Liver (tissue), 3 donors: ENCODE data around the gene PUS10.

ENCODE experiments used
- CTCF ChIP-seq: fragments of 150-350 bp; IDR thresholded peaks from 2 replicates; pipeline ENCODE4 v1.5.1; 2017; ENCODE audit warnings: improper control_type of control experiment, low read depth, low read length; ENCODE audit not compliant: missing input control
- EGR1 ChIP-seq, 2 donors: IDR thresholded peaks; 2 replicates each; pipeline ENCODE4 v1.6.1; 2016 to 2018; ENCODE audit warnings: antibody characterized with exemption in 2 of 2, low read depth in 2 of 2
- FOXA1 ChIP-seq: IDR thresholded peaks from 2 replicates; pipeline ENCODE4 v1.6.1; 2016; ENCODE audit warnings: antibody characterized with exemption
- HNF4G ChIP-seq: IDR thresholded peaks from 2 replicates; pipeline ENCODE4 v1.6.1; 2016; ENCODE audit warnings: antibody characterized with exemption
- JUND ChIP-seq, 2 donors: IDR thresholded peaks; 2 replicates each; pipeline ENCODE4 v1.6.1; 2016; ENCODE audit warnings: antibody characterized with exemption in 2 of 2
- NR2F2 ChIP-seq: IDR thresholded peaks from 2 replicates; pipeline ENCODE4 v1.6.1; 2016; ENCODE audit warnings: antibody characterized with exemption
- RAD21 ChIP-seq, 2 donors: IDR thresholded peaks; 2 replicates each; pipeline ENCODE4 v1.6.1; 2016; ENCODE audit warnings: antibody characterized with exemption in 2 of 2, mild to moderate bottlenecking in 2 of 2
- TF ChIP-seq, protein P1 (sequence below): IDR thresholded peaks from 2 replicates; pipeline ENCODE4 v1.6.1; 2016; ENCODE audit warnings: antibody characterized with exemption
- TF ChIP-seq, protein P2 (sequence below): IDR thresholded peaks from 2 replicates; pipeline ENCODE4 v1.6.1; 2016; ENCODE audit warnings: antibody characterized with exemption
- TF ChIP-seq, protein P3 (sequence below): IDR thresholded peaks from 2 replicates; pipeline ENCODE4 v1.6.1; 2016; ENCODE audit warnings: antibody characterized with exemption, mild to moderate bottlenecking
- donor health status: healthy.
- donor health status: healthy.

- TF ChIP-seq, protein P1, sequence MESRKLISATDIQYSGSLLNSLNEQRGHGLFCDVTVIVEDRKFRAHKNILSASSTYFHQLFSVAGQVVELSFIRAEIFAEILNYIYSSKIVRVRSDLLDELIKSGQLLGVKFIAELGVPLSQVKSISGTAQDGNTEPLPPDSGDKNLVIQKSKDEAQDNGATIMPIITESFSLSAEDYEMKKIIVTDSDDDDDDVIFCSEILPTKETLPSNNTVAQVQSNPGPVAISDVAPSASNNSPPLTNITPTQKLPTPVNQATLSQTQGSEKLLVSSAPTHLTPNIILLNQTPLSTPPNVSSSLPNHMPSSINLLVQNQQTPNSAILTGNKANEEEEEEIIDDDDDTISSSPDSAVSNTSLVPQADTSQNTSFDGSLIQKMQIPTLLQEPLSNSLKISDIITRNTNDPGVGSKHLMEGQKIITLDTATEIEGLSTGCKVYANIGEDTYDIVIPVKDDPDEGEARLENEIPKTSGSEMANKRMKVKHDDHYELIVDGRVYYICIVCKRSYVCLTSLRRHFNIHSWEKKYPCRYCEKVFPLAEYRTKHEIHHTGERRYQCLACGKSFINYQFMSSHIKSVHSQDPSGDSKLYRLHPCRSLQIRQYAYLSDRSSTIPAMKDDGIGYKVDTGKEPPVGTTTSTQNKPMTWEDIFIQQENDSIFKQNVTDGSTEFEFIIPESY, result no peak
- TF ChIP-seq JUND (IDR thresholded peaks at IDR 0.05) (no peak), CTCF (no peak), FOXA1 (no peak), RAD21 (IDR thresholded peaks at IDR 0.05) (no peak), NR2F2 (no peak), HNF4G (no peak), EGR1 (IDR thresholded peaks at IDR 0.05; ENCODE audit: low read depth in 2 of 2) (no peak)
- TF ChIP-seq, protein P2, sequence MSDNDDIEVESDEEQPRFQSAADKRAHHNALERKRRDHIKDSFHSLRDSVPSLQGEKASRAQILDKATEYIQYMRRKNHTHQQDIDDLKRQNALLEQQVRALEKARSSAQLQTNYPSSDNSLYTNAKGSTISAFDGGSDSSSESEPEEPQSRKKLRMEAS, result no peak
- TF ChIP-seq, protein P3, sequence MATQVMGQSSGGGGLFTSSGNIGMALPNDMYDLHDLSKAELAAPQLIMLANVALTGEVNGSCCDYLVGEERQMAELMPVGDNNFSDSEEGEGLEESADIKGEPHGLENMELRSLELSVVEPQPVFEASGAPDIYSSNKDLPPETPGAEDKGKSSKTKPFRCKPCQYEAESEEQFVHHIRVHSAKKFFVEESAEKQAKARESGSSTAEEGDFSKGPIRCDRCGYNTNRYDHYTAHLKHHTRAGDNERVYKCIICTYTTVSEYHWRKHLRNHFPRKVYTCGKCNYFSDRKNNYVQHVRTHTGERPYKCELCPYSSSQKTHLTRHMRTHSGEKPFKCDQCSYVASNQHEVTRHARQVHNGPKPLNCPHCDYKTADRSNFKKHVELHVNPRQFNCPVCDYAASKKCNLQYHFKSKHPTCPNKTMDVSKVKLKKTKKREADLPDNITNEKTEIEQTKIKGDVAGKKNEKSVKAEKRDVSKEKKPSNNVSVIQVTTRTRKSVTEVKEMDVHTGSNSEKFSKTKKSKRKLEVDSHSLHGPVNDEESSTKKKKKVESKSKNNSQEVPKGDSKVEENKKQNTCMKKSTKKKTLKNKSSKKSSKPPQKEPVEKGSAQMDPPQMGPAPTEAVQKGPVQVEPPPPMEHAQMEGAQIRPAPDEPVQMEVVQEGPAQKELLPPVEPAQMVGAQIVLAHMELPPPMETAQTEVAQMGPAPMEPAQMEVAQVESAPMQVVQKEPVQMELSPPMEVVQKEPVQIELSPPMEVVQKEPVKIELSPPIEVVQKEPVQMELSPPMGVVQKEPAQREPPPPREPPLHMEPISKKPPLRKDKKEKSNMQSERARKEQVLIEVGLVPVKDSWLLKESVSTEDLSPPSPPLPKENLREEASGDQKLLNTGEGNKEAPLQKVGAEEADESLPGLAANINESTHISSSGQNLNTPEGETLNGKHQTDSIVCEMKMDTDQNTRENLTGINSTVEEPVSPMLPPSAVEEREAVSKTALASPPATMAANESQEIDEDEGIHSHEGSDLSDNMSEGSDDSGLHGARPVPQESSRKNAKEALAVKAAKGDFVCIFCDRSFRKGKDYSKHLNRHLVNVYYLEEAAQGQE, result no peak
Measured at GRCh38 chr2:61013382-61013781, 4.7 kb downstream of the PUS10 start.
